Epithelial cell of proximal tubule (primary cell): ENCODE measurements around the gene SMC1B. TPM values are rescaled to one million over a fixed set of nuclear protein-coding genes. Genes with fewer than 3 reads are reported as not detected.

Source experiments
- DNase-seq: peaks from one replicate; pipeline ENCODE4 v3.0.0-alpha.2; 2011; ENCODE audit warnings: low read depth
- H3K4me3 ChIP-seq: 2 replicates; pipeline ENCODE4 v1.5.1; 2011; ENCODE audit warnings: low read depth, mild to moderate bottlenecking, low read length
- total RNA-seq: library from RNA; depleted of rRNA; stranded (reverse); fragments of >200 nt; gene quantifications from 2 replicates; pipeline ENCODE4 v1.2.3, GENCODE V29; 2015
- TF ChIP-seq, protein P1 (sequence below): conservative IDR thresholded peaks from 2 replicates; pipeline ENCODE4 v1.5.1; 2012; ENCODE audit warnings: low read depth, mild to moderate bottlenecking, low read length

Gene SMC1B
- total RNA-seq, 1 donor from 2014 or later = 0.63 TPM

DNA sequence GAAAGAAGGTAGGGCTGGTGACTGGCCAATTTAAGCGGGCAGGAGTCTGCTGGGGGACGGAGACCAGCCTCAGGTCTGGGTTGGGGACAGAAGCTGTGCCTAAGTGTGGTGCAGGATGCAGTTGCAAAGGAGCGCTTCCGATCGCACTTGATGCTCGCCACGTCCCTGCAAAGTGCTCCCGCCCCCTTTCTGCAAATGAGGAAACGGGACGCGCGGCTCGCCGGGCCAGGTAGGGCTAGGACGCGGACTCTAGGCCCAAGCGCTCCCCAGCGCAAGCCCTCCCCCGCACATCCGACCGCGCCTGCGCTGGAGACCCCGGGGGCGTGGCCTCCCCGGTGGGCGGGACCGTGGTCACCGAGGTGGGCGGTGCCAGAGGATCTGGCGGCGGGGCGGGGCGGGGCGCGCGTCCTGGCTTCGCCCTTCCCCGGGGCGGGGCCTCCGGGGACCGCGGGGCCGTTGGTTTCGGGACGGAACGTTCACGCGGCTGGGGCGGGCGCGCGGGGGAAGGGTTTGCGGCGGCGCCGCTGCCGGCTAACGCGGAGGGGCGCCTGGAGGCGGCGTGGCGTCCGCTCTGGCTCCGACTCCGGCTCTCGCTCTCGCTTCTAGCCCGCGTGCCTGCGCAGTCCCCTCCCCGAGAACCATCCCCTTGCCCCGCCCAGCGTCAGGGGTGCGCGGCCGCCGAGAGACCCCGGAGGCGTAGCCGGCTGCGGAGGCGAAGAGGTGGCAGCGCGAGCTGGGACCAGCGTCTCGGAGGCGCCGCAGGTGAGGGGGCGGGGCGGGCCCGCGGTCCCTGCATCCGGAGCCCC lies 103.8 kb downstream of the SMC1B start, which contains the start of gene FAM118A:
FAM118A (plus strand) TSS at position 513 of the 806 bp plus-strand sequence. CDS start 12,446 bp downstream, outside the sequence.
- peak; percentile 15 for DNase-seq
- H3K4me3 ChIP-seq = peak within 1 kb of the TSS; percentile 89
- TF ChIP-seq, protein P1, sequence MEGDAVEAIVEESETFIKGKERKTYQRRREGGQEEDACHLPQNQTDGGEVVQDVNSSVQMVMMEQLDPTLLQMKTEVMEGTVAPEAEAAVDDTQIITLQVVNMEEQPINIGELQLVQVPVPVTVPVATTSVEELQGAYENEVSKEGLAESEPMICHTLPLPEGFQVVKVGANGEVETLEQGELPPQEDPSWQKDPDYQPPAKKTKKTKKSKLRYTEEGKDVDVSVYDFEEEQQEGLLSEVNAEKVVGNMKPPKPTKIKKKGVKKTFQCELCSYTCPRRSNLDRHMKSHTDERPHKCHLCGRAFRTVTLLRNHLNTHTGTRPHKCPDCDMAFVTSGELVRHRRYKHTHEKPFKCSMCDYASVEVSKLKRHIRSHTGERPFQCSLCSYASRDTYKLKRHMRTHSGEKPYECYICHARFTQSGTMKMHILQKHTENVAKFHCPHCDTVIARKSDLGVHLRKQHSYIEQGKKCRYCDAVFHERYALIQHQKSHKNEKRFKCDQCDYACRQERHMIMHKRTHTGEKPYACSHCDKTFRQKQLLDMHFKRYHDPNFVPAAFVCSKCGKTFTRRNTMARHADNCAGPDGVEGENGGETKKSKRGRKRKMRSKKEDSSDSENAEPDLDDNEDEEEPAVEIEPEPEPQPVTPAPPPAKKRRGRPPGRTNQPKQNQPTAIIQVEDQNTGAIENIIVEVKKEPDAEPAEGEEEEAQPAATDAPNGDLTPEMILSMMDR = no peak

DNA sequence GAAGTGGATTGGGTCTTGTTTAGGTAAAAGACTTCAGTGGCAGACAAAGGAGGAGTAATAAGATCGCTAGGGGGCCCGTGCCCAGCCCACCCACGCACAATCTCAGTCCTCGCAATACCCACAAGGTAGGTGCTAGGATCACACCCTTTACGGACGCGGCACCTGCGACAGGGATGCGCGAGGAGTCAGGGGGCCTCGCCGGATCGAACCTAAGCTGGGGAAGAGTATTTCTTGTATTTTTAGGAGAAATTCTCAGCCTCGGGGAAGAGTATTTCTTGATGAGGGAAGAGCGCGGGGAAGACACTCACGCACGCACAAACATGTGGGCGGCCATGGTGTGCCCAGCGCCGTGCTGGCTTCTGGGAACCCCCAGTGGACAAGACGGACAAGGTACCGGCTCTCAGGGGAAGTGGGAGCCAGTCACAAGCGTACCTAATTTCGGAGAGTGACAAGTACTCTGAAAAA lies 104.4 kb downstream of the SMC1B start:
- DNase-seq = no peak
- TF ChIP-seq, protein P1 = no peak
- H3K4me3 ChIP-seq = peak overlapping the region; percentile 89

DNA sequence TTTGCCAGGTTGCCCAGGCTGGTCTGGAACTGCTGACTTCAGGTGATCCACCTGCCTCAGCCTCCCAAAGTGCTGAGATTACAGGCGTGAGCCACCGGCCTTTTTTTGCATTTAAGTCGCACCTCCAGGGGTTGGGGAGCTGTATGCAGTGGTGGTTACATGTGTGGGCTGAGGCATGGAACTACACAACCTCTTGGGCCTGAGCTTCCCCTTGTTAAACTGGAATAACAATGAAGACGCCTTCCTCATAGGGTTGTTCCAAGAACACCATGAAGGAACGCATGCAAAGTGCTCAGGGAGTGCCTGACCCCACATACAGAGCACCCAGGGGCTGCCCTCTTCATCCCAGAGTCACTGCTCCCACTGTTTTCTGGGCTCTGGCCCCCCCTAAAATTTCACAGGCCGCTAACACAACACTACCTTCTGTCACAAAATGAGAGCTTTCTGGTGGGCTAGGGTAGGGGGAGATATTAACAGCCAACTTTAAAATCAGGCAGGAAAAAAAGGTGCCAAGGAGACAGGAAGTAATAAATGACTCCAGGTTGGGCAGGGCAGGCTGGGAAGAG lies 104.9 kb downstream of the SMC1B start:
- TF ChIP-seq, protein P1 = no peak
- DNase-seq = no peak
- no peak overlapping the region for H3K4me3 ChIP-seq

DNA sequence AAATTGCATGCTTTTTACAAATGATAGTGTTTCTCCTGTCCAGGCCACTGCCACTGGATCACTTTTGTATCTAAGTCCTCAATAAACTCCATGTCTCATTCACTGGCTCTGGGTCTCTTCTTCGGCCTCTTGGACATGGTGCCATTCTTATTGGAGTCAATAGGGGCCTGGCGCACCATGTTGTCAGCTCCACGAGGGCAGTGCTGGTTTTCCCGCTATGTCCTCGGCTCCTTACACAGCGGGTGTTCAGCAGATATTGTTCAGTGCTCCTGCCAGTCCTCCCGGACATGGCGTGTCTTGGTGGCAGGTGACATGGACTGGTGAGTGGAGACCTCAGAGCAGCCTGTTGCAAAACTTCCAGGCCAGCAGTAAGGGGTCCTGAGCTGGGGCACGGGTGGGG lies 107.3 kb downstream of the SMC1B start:
- DNase-seq = no peak
- H3K4me3 ChIP-seq = no peak overlapping the region
- TF ChIP-seq, protein P1 = no peak

DNA sequence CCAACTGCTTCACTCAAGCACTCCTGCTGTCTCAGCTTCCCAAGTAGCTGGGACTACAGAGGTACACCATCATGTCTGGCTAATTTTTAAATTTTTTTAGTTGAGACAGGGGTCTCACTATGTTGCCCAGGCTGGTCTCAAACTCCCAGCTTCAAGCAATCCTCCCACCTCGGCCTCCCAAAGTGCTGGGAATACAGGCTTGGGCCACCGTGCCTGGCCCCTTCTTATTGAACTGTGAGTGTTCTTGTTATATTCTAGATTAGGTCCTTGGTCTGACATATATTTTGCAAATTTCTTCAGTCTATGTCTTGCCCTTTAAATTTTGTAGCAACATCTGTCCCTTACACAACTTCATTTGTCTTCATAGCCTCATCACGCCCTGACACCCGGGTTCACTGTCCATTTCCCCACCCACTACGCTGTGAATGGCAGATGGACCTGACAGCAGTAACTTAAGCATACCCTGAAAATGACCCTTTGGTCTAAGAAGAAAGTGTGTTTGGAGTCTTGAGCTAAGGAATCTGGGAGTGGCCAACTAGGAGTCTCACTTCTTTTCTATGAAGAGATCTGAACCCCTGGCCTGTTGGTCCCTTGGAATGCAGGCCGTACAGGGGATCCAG lies 107.8 kb downstream of the SMC1B start:
- no peak for DNase-seq
- TF ChIP-seq, protein P1 = no peak
- H3K4me3 ChIP-seq = no peak overlapping the region

DNA sequence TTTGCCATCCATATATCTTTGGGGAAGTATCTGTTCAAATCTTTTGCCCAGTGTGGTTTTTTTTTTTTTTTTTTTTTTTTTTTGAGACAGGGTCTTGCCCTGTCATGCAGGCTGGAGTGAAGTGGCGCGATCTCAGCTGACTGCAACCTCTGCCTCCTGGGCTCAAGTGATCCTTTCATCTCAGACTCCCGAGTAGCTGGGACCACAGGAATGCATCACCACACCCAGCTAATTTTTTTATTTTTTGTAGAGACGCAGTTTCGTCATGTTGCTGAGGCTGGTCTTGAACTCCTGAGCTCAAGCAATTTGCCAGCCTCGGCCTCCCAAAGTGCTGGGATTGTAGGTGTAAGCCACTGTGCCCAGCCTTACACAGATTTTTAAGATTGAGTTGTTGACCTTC lies 108.4 kb downstream of the SMC1B start:
- TF ChIP-seq, protein P1 = no peak
- no peak for DNase-seq
- H3K4me3 ChIP-seq = no peak overlapping the region
